ENCODE data around the gene WASF2.

- TF ChIP-seq POLR2A (IDR thresholded peaks at IDR 0.05): no peak
- no peak for TF ChIP-seq CTCF (IDR thresholded peaks at IDR 0.05)
Observed at GRCh38 chr1:27475720-27476119, 14.2 kb downstream of the WASF2 start.

Data from breast epithelium (tissue), 3 donors.